ENCODE data around the gene MYOM1.

MYOM1 gene

DNA sequence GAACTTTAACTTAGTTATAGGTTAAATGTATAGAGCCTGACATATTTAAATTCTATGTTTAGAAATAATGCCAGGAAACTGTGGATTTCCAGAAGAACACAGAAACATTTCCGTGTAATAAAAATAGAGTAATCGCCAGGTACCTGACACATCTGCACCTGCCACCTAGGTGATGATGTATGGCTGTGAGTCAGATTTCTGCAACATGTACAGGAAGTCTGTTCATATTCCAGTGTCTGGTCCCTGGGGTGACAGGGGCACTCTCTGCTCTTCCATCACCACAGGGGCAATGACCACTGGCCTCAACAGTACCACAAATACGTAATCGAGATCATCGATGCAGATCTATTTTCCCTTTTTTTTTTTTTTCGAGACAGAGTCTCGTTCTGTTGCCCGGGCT lies 105.7 kb downstream of the MYOM1 start:
- no peaks in the 10 kb centered on the region for H3K36me3 ChIP-seq (ENCODE audit: insufficient read depth, insufficient read length, low read length)
- no peaks in the 10 kb centered on the region for H3K27me3 ChIP-seq (ENCODE audit: insufficient read depth, insufficient read length)
- no peak overlapping the region for H3K4me3 ChIP-seq (ENCODE audit: insufficient read length, low read depth)
- no peak overlapping the region for H3K9ac ChIP-seq (ENCODE audit: insufficient read length, low read depth)
- DNase-seq (ENCODE audit: low read depth, low spot score): no peak
- H3K9me3 ChIP-seq (ENCODE audit: insufficient read depth, low read length): no peaks in the 10 kb centered on the region
- H3K4me1 ChIP-seq (ENCODE audit: insufficient read depth, insufficient read length): no peaks in the 10 kb centered on the region
- TF ChIP-seq YY1 (IDR thresholded peaks at IDR 0.05; ENCODE audit: insufficient read depth, insufficient read length) (no peak), ZNF274 (IDR thresholded peaks at IDR 0.05; ENCODE audit: low read depth, low read length) (no peak), SUZ12 (IDR thresholded peaks at IDR 0.05; ENCODE audit: extremely low read depth, insufficient read depth, insufficient read length) (no peak)

DNA sequence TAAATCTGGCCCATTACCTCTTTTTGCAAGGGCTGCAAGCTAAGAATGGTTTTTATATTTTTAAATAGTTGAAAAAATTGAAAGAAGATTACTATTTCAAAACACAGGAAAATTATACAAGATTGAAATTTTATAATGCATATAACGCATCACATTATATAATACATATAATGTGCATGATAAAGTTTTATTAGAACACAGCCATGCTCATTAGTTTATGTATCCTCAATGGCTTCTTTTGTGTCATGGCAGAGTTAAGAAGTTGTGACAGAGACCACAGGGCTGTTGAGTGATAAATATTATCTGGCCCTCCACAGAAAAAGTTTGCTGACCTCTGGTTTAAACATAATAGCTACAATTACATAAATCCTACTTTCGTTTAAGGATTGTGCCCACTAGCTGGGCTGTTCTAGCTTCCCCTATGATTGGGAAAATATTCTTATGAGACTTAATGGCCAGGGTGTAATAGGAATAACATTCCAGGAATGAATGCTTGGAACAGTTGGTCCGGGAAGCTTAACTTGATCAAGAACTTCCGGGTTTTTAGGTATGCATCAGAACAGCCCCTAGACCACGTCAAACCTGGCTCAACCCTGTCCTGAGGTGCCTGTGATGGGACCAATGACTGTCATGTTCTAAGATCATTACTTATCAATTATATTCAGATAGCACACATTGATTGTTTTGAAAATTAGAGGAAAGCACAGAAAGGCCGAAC lies 108.1 kb downstream of the MYOM1 start:
- DNase-seq (ENCODE audit: low read depth, low spot score): no peak
- Histone ChIP-seq H3K4me3 (ENCODE audit: insufficient read length, low read depth) (no peak overlapping the region), H3K36me3 (ENCODE audit: insufficient read depth, insufficient read length, low read length) (no peaks in the 10 kb centered on the region), H3K9me3 (ENCODE audit: insufficient read depth, low read length) (no peaks in the 10 kb centered on the region), H3K4me1 (ENCODE audit: insufficient read depth, insufficient read length) (no peaks in the 10 kb centered on the region), H3K27me3 (ENCODE audit: insufficient read depth, insufficient read length) (no peaks in the 10 kb centered on the region), H3K9ac (ENCODE audit: insufficient read length, low read depth) (no peak overlapping the region)
- TF ChIP-seq YY1 (IDR thresholded peaks at IDR 0.05; ENCODE audit: insufficient read depth, insufficient read length) (no peak), ZNF274 (IDR thresholded peaks at IDR 0.05; ENCODE audit: low read depth, low read length) (no peak), SUZ12 (IDR thresholded peaks at IDR 0.05; ENCODE audit: extremely low read depth, insufficient read depth, insufficient read length) (no peak)

DNA sequence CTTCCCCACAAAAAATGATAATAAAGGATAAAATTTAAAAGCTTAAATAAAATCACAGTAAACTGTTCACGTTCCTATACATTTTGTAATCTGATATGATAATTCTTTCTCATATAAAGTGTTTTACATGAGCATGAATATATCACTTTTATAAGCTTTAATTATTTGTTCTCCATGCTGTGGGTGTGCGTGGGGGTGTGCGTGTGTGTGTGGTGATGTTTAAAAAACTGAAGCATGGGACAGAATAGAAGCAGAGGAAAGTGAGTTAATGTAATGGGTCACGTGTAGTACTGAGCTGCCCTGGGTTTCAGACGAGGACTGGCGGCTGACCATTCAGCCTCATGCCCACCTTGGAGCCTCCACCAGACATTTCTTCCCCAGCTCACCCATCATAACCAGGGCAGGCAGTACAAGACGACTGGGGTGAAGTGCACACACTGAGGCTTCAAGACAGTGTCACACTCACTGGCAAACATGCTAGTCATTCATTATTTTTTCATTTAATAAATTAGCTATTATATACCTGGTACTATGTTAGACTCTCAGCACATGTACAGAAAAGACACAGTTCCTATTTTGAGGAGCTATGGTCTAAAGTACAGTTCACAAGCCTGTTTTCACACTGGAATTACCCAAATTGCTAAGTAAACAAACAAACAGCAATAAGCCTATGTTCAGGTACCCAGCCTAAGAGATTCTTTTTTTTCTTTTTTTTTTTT lies 109.6 kb downstream of the MYOM1 start:
- Histone ChIP-seq H3K4me3 (ENCODE audit: insufficient read length, low read depth) (no peak overlapping the region), H3K4me1 (ENCODE audit: insufficient read depth, insufficient read length) (no peaks in the 10 kb centered on the region), H3K27me3 (ENCODE audit: insufficient read depth, insufficient read length) (no peaks in the 10 kb centered on the region), H3K9me3 (ENCODE audit: insufficient read depth, low read length) (no peaks in the 10 kb centered on the region), H3K36me3 (ENCODE audit: insufficient read depth, insufficient read length, low read length) (no peaks in the 10 kb centered on the region), H3K9ac (ENCODE audit: insufficient read length, low read depth) (no peak overlapping the region)
- DNase-seq (ENCODE audit: low read depth, low spot score): no peak
- no peak for TF ChIP-seq SUZ12 (IDR thresholded peaks at IDR 0.05; ENCODE audit: extremely low read depth, insufficient read depth, insufficient read length)
- TF ChIP-seq ZNF274 (IDR thresholded peaks at IDR 0.05; ENCODE audit: low read depth, low read length): no peak
- no peak for TF ChIP-seq YY1 (IDR thresholded peaks at IDR 0.05; ENCODE audit: insufficient read depth, insufficient read length)

DNA sequence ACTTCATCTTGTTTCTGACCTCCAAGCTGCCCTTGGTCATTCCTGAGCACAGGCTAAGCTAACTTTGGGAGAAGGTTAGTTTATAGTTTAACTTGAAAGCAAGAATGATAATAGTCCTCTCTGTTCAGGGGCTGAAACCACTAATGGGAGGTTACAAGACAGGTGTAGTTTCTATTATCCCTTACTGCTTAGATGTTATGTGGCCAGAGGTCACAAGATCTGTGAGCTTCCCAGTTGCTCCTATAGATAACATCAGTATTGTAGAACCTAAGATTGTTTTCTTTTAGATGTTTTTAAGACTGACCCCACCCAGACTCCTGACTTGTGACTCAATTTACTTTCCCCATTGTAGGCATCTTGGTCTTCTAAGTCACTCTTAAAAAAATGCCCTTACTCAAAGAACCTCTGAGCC lies 112.0 kb downstream of the MYOM1 start:
- Histone ChIP-seq H3K4me1 (ENCODE audit: insufficient read depth, insufficient read length) (no peaks in the 10 kb centered on the region), H3K36me3 (ENCODE audit: insufficient read depth, insufficient read length, low read length) (no peaks in the 10 kb centered on the region), H3K9me3 (ENCODE audit: insufficient read depth, low read length) (no peaks in the 10 kb centered on the region), H3K9ac (ENCODE audit: insufficient read length, low read depth) (no peak overlapping the region), H3K27me3 (ENCODE audit: insufficient read depth, insufficient read length) (no peaks in the 10 kb centered on the region), H3K4me3 (ENCODE audit: insufficient read length, low read depth) (no peak overlapping the region)
- TF ChIP-seq YY1 (IDR thresholded peaks at IDR 0.05; ENCODE audit: insufficient read depth, insufficient read length) (no peak), ZNF274 (IDR thresholded peaks at IDR 0.05; ENCODE audit: low read depth, low read length) (no peak), SUZ12 (IDR thresholded peaks at IDR 0.05; ENCODE audit: extremely low read depth, insufficient read depth, insufficient read length) (no peak)
- DNase-seq (ENCODE audit: low read depth, low spot score): no peak

DNA sequence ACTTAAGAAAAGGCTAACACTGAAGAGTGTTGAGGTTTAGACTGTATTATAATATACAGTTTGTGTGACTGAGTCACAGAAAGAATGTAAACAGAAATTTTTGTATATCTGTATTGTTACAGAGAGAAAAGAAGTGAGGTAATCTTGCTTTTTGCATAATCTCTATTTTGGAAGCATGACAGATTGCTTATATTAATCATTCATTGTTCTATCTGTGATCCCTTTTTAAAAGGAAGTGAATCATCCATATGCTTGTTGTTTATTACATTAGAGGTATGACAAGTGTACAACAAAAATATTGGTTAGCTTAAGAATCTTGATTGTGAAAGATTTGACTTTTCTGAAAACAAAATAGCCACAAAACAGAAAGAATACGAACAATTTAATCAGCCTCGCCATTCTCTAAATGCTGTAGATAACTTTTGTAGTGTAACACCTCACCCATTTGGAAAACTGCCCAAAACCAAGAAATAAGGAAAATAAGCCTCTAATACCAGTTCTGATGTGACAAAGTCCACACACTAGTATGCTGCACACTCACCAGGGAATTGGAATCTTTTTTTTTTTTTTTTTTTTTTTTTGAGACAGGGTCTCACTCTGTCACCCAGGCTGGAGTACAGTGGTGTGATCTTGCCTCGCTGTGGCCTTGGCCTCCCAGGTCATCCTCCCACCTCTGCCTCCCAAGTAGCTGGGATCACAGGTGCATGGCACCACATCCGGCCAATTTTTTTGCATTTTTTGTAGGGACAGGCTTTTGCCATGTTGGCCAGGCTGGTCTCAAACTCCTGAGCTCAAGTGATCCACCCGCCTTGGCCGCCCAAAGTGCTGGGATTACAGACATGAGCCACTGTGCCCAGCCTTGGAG lies 115.3 kb downstream of the MYOM1 start:
- no peaks in the 10 kb centered on the region for H3K27me3 ChIP-seq (ENCODE audit: insufficient read depth, insufficient read length)
- no peaks in the 10 kb centered on the region for H3K36me3 ChIP-seq (ENCODE audit: insufficient read depth, insufficient read length, low read length)
- no peaks in the 10 kb centered on the region for H3K9me3 ChIP-seq (ENCODE audit: insufficient read depth, low read length)
- H3K9ac ChIP-seq (ENCODE audit: insufficient read length, low read depth): no peak overlapping the region
- DNase-seq (ENCODE audit: low read depth, low spot score): no peak
- H3K4me3 ChIP-seq (ENCODE audit: insufficient read length, low read depth): no peak overlapping the region
- TF ChIP-seq YY1 (IDR thresholded peaks at IDR 0.05; ENCODE audit: insufficient read depth, insufficient read length) (no peak), SUZ12 (IDR thresholded peaks at IDR 0.05; ENCODE audit: extremely low read depth, insufficient read depth, insufficient read length) (no peak), ZNF274 (IDR thresholded peaks at IDR 0.05; ENCODE audit: low read depth, low read length) (no peak)
- no peaks in the 10 kb centered on the region for H3K4me1 ChIP-seq (ENCODE audit: insufficient read depth, insufficient read length)

DNA sequence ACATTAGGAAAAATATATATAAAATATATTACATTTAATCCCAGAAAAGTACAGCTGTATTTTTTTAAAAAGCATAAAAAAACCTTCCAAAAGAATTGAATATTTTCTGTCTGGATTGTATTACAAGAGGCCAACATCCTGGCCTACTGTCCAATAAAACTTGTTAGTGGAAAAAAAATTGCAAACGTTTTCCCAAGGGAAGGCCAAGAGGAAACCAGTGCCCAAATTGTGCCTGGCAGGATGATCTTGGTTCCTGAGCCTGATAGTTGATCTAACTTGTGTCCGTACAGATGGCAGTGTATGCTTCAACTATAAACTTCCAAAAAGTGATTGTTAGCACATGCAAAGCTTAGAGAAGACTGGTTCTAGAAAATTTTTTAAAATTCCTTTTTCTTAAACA lies 116.2 kb downstream of the MYOM1 start:
- Histone ChIP-seq H3K9me3 (ENCODE audit: insufficient read depth, low read length) (no peaks in the 10 kb centered on the region), H3K27me3 (ENCODE audit: insufficient read depth, insufficient read length) (no peaks in the 10 kb centered on the region), H3K36me3 (ENCODE audit: insufficient read depth, insufficient read length, low read length) (no peaks in the 10 kb centered on the region), H3K9ac (ENCODE audit: insufficient read length, low read depth) (no peak overlapping the region), H3K4me1 (ENCODE audit: insufficient read depth, insufficient read length) (no peaks in the 10 kb centered on the region), H3K4me3 (ENCODE audit: insufficient read length, low read depth) (no peak overlapping the region)
- no peak for TF ChIP-seq SUZ12 (IDR thresholded peaks at IDR 0.05; ENCODE audit: extremely low read depth, insufficient read depth, insufficient read length)
- DNase-seq (ENCODE audit: low read depth, low spot score): no peak

- H3K36me3 ChIP-seq (ENCODE audit: insufficient read depth, insufficient read length, low read length): no peaks in the 10 kb centered on the region
- H3K9ac ChIP-seq (ENCODE audit: insufficient read length, low read depth): no peak overlapping the region
- no peaks in the 10 kb centered on the region for H3K27me3 ChIP-seq (ENCODE audit: insufficient read depth, insufficient read length)
- no peaks in the 10 kb centered on the region for H3K9me3 ChIP-seq (ENCODE audit: insufficient read depth, low read length)
- DNase-seq (ENCODE audit: low read depth, low spot score): no peak
- H3K4me3 ChIP-seq (ENCODE audit: insufficient read length, low read depth): no peak overlapping the region
- no peaks in the 10 kb centered on the region for H3K4me1 ChIP-seq (ENCODE audit: insufficient read depth, insufficient read length)
- TF ChIP-seq SUZ12 (IDR thresholded peaks at IDR 0.05; ENCODE audit: extremely low read depth, insufficient read depth, insufficient read length) (no peak), YY1 (IDR thresholded peaks at IDR 0.05; ENCODE audit: insufficient read depth, insufficient read length) (no peak), ZNF274 (IDR thresholded peaks at IDR 0.05; ENCODE audit: low read depth, low read length) (no peak)
These were observed 116.8 kb downstream of the MYOM1 start for GRCh38 chr18:3102983-3103382.
